Endothelial cell of umbilical vein (primary cell): ENCODE data around the gene PLA2G15. TPM values are rescaled to one million over a fixed set of nuclear protein-coding genes. Genes with fewer than 3 reads are reported as not detected.

Experiments
- BruUV-seq: library from RNA; stranded (reverse); fragments of 400-500 nt; replicated peaks from 2 replicates; lab custom pipeline; 2021; lab: Mats Ljungman, UMichigan
- CTCF ChIA-PET: fragments of 300-600, 350-600 bp; sonication (Branson Sonifier 250); formaldehyde crosslinking; loops from one replicate; lab custom pipeline; 2021; ENCODE audit warnings: antibody characterized with exemption, inconsistent platforms; lab: Charles Lee
- POLR2A ChIA-PET: fragments of 300-600, 350-600 bp; sonication (Branson Sonifier 250); formaldehyde crosslinking; loops from one replicate; lab custom pipeline; 2021; ENCODE audit warnings: antibody characterized with exemption, inconsistent platforms; lab: Charles Lee
- DNase-seq: peaks from one replicate; pipeline ENCODE4 v3.0.0-alpha.2; 2011; ENCODE audit warnings: low read depth, low spot score
- FAIRE-seq: peaks from 2 replicates; lab custom pipeline; 2011; peaks lifted over from hg19 to GRCh38; lab: Jason Lieb, UNC
- H2AFZ ChIP-seq: 2 replicates; pipeline ENCODE4 v1.6.0; 2012; ENCODE audit warnings: low read depth, low read length, control low read depth, inconsistent platforms
- H3K27ac ChIP-seq: 2 replicates; pipeline ENCODE4 v1.5.1; 2011; ENCODE audit warnings: low read depth, mild to moderate bottlenecking, control low read depth, low read length, moderate library complexity; ENCODE audit not compliant: insufficient read depth
- H3K27me3 ChIP-seq, 2 experiments: 2 replicates each; pipeline versions ENCODE4 v1.6.0 to v1.6.1; 2011; ENCODE audit warnings: low read length in 2 of 2, mixed read lengths in 1 of 2; ENCODE audit not compliant: control insufficient read depth in 2 of 2, insufficient read depth in 2 of 2
- H3K36me3 ChIP-seq, 2 experiments: 2 replicates in 1 of 2; 3 replicates in 1 of 2; pipeline ENCODE4 v1.5.1; 2011; ENCODE audit warnings: low read length in 2 of 2, mild to moderate bottlenecking in 1 of 2, moderate library complexity in 1 of 2; ENCODE audit not compliant: control insufficient read depth in 2 of 2, insufficient read depth in 2 of 2; ENCODE audit errors: extremely low read depth in 1 of 2
- H3K4me1 ChIP-seq: 3 replicates; pipeline ENCODE4 v1.5.1; 2011; ENCODE audit warnings: mild to moderate bottlenecking, low read length; ENCODE audit not compliant: control insufficient read depth, insufficient read depth; ENCODE audit errors: extremely low read depth
- H3K4me2 ChIP-seq: 2 replicates; pipeline ENCODE4 v1.6.1; 2011; ENCODE audit warnings: low read length, control low read depth, mixed read lengths; ENCODE audit not compliant: insufficient read depth
- H3K4me3 ChIP-seq, 3 experiments: fragments of 200-600 bp in 1 of 3; sonication (generic), shearing (Covaris generic) in 1 of 3; replicated peaks in 1 of 3; 2 replicates each; pipeline ENCODE4 v1.5.1; 2011 to 2016; ENCODE audit warnings: control low read depth in 3 of 3, low read length in 3 of 3, mild to moderate bottlenecking in 2 of 3, inconsistent platforms in 1 of 3, low read depth in 1 of 3, moderate library complexity in 1 of 3; ENCODE audit not compliant: insufficient read depth in 1 of 3
- H3K79me2 ChIP-seq: 2 replicates; pipeline ENCODE4 v1.6.0; 2012; ENCODE audit warnings: low read length, inconsistent platforms; ENCODE audit not compliant: control insufficient read depth, insufficient read depth
- H3K9ac ChIP-seq: replicated peaks from 2 replicates; pipeline ENCODE3; 2011; ENCODE audit warnings: low read length, control low read depth; ENCODE audit not compliant: insufficient read depth; ENCODE audit errors: extremely low read depth
- H3K9me1 ChIP-seq: replicated peaks from 3 replicates; pipeline ENCODE4 v1.6.0; 2011; ENCODE audit warnings: mild to moderate bottlenecking, low read length; ENCODE audit not compliant: control insufficient read depth, insufficient read depth; ENCODE audit errors: extremely low read depth
- H3K9me3 ChIP-seq: replicated peaks from 2 replicates; pipeline ENCODE4 v1.5.1; 2012; ENCODE audit warnings: low read length, inconsistent platforms; ENCODE audit not compliant: control insufficient read depth, insufficient read depth
- H4K20me1 ChIP-seq: replicated peaks from 2 replicates; pipeline ENCODE3; 2011; ENCODE audit warnings: mild to moderate bottlenecking, low read length; ENCODE audit not compliant: control insufficient read depth, insufficient read depth; ENCODE audit errors: extremely low read depth
- CTCF ChIP-seq, 2 donors: IDR thresholded peaks; 1 replicate in 1 of 2; 2 replicates in 1 of 2; pipeline ENCODE4 v1.5.1; 2011; ENCODE audit warnings: low read length in 2 of 2, mild to moderate bottlenecking in 2 of 2, moderate library complexity in 2 of 2, control low read depth in 1 of 2, inconsistent platforms in 1 of 2, low read depth in 1 of 2; ENCODE audit not compliant: insufficient read depth in 1 of 2; ENCODE audit errors: extremely low read depth in 1 of 2
- EZH2 ChIP-seq: IDR thresholded peaks from 2 replicates; pipeline ENCODE4 v1.6.1; 2012; ENCODE audit warnings: borderline replicate concordance, low read depth, mild to moderate bottlenecking, moderate library complexity, low read length, inconsistent platforms; ENCODE audit not compliant: severe bottlenecking
- FOS ChIP-seq: IDR thresholded peaks from 2 replicates; pipeline ENCODE4 v1.6.1; 2011; ENCODE audit warnings: mild to moderate bottlenecking, low read length, moderate library complexity, borderline replicate concordance; ENCODE audit not compliant: insufficient read depth
- GATA2 ChIP-seq: IDR thresholded peaks from 2 replicates; pipeline ENCODE4 v1.7.0; 2011; ENCODE audit warnings: low read depth, mild to moderate bottlenecking, moderate library complexity, mixed read lengths, low read length; ENCODE audit not compliant: insufficient read length, insufficient read depth
- POLR2A ChIP-seq: IDR thresholded peaks from 2 replicates; pipeline ENCODE4 v1.6.1; 2012; ENCODE audit warnings: low read depth, mild to moderate bottlenecking, control low read depth, low read length
- POLR2AphosphoS5 ChIP-seq: IDR thresholded peaks from 2 replicates; pipeline ENCODE4 v1.6.1; 2012; ENCODE audit warnings: low read depth, mild to moderate bottlenecking, control low read depth, low read length, moderate library complexity; ENCODE audit not compliant: insufficient read depth
- dilution Hi-C: fragments of 300-500 bp; cut with MboI; formaldehyde crosslinking; loops from one replicate; pipeline ENCODE4 v1.15.0; 2019; ENCODE audit warnings: low sequenced_read_pairs; ENCODE audit not compliant: extremely low pct_ligation_motif_present
- intact Hi-C: fragments of 100-400 bp; cut with micrococcal nuclease; formaldehyde crosslinking; loops from one replicate; pipeline ENCODE4 v1.10.0; 2022
- polyA plus RNA-seq, 4 experiments: library from polyadenylated mRNA; depleted of rRNA in 3 of 4; stranded (reverse) in 3 of 4; unstranded in 1 of 4; fragments of >200 nt; gene quantifications; 2 replicates each; pipeline versions ENCODE4 v1.2.1 to v1.2.3, GENCODE V29; 2011 to 2012; ENCODE audit warnings: missing spikeins in 1 of 4
- total RNA-seq: library from RNA; stranded (reverse); gene quantifications from 2 replicates; pipeline ENCODE4 v1.2.3, GENCODE V29; 2021

PLA2G15 gene
- total and polyA plus RNA-seq, 2 donors (not counting 3 experiments of a cell fraction or from before 2014, with no cell fraction given): 24.3 to 41.8 TPM

DNA sequence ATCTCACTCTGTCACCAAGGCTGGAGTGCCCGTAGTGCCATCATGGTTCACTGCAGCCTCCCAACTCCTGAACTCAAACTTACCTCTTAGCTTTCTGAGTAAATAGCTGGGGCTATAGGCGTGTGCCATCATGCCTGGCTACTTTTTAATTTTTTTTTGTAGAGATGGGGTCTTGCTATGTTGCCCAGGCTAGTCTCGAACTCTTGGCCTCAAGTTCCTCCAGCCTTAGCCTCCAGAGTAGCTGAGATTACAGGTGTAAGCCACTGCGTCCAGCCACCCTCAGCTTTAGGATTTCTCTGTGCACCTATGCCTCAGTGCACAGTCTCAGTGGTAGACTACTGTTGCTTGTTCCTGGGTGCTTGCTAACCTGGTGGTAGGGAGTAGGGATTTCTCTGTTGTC is 24.6 kb downstream of the PLA2G15 start:
- dilution Hi-C loops (no loop called here), intact Hi-C loops (no loop called here)
- no peak overlapping the region for H3K4me2 ChIP-seq
- no TSS peak for BruUV-seq
- H3K79me2 ChIP-seq: peaks cover 96% of the 10 kb centered on the region
- TF ChIP-seq FOS (no peak), CTCF (IDR thresholded peaks at IDR 0.05; ENCODE audit: extremely low read depth in 1 of 2, insufficient read depth in 1 of 2, low read depth in 1 of 2, low read length in 2 of 2) (no peak), POLR2AphosphoS5 (no peak)
- H3K27me3 ChIP-seq: no peaks in the 10 kb centered on the region
- ChIA-PET POLR2A (interaction anchor here (0.7 kb wide), 1 partner anchor 41 kb away, joined by 3 read pairs; the partner anchor contains the start of genes PRMT7 and SLC7A6OS), CTCF (interaction anchor here (1.6 kb wide), 1 partner anchor 20 kb away, joined by 4 read pairs; no protein-coding TSS in a partner anchor)
- no peak for FAIRE-seq
- no peak overlapping the region for H3K9ac ChIP-seq
- H3K36me3 ChIP-seq: peaks cover 0 to 22% of the 10 kb centered on the region in 2 experiments
- H3K4me1 ChIP-seq: peaks cover 21% of the 10 kb centered on the region
- no peak for DNase-seq
- H3K27ac ChIP-seq: no peak overlapping the region
- H4K20me1 ChIP-seq: no peaks in the 10 kb centered on the region
- no peak overlapping the region for H3K4me3 ChIP-seq
- H3K9me1 ChIP-seq: no peaks in the 10 kb centered on the region
- H3K9me3 ChIP-seq: no peaks in the 10 kb centered on the region
- no peak overlapping the region for H2AFZ ChIP-seq

DNA sequence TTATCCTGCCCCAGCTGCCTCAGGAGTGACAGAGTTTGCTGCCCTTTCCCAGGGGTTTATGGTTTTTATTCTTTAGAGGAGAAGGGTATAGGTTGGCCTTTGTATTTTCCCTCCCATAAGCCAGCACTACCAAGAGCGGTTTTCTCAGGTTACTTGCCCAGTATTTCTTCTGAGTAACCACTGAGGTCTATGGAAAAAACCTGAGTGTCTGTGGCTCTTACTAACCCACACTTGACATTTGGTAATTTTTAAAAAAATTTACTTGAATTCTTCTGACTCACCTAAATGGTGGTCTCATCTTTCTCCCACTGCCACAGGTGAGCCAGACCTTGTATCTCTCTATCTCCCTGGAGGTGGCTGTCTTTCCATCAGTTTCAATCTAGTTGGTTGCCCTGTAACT is 25.2 kb downstream of the PLA2G15 start:
- Histone ChIP-seq H3K27me3 (no peaks in the 10 kb centered on the region), H3K36me3 (peaks cover 0 to 25% of the 10 kb centered on the region in 2 experiments), H3K4me2 (no peak overlapping the region), H3K4me1 (peaks cover 21% of the 10 kb centered on the region), H4K20me1 (no peaks in the 10 kb centered on the region), H3K9me1 (no peaks in the 10 kb centered on the region), H3K79me2 (peaks cover 95% of the 10 kb centered on the region), H3K4me3 (no peak overlapping the region), H3K9me3 (no peaks in the 10 kb centered on the region), H2AFZ (no peak overlapping the region), H3K27ac (no peak overlapping the region), H3K9ac (no peak overlapping the region)
- intact Hi-C loops (no loop called here), dilution Hi-C loops (no loop called here)
- POLR2A ChIA-PET: interaction anchor here (0.7 kb wide), 1 partner anchor 40 kb away, joined by 3 read pairs; the partner anchor contains the start of genes PRMT7 and SLC7A6OS
- TF ChIP-seq EZH2 (no peak), POLR2A (no peak), GATA2 (no peak)
- FAIRE-seq: no peak
- no TSS peak for BruUV-seq
- CTCF ChIA-PET: interaction anchor here (0.7 to 1.6 kb wide), 2 partner anchors 19 to 84 kb away, joined by 3 to 4 read pairs; no protein-coding TSS in a partner anchor
- DNase-seq: no peak
